ENCODE measurements around the gene ZNF19. TPM values are rescaled to one million over a fixed set of nuclear protein-coding genes. Genes with fewer than 3 reads are reported as not detected.

The ZNF19 gene
- total RNA-seq, 1 experiment from 2014 or later = 4.7 TPM

GRCh38 chr16:71491054-71491453, 1.9 kb upstream of the ZNF19 start:
- no peak overlapping the region for H2BK20ac ChIP-seq (ENCODE audit: low read depth, low read length, poor library complexity, severe bottlenecking)
- no peak for TF ChIP-seq CTCF (conservative IDR thresholded peaks at IDR 0.05)
- Mint-ChIP-seq H3K9me3 (no peaks in the 10 kb centered on the region), H3K4me3 (no peak overlapping the region), H3K27me3 (ENCODE audit: low read depth) (peaks cover 19% of the 10 kb centered on the region), H3K27ac (no peak overlapping the region), H3K36me3 (ENCODE audit: insufficient read depth in 1 of 3, low read depth in 3 of 3) (no peaks in the 10 kb centered on the region), H3K4me1 (no peaks in the 10 kb centered on the region)
- H4K8ac ChIP-seq (replicated peaks; ENCODE audit: insufficient read length, low read depth, low read length) = no peak overlapping the region
- no peaks in the 10 kb centered on the region for H3K23me2 ChIP-seq (ENCODE audit: insufficient read length, low read depth, low read length, poor library complexity, severe bottlenecking)
- no peaks in the 10 kb centered on the region for H3K4me1 ChIP-seq (ENCODE audit: insufficient read depth, low read length)
- H2BK12ac ChIP-seq (ENCODE audit: insufficient read length, low read depth, low read length) = no peak overlapping the region
- no peaks in the 10 kb centered on the region for H3K9me3 ChIP-seq (ENCODE audit: control insufficient read depth, low read depth, low read length)
- no peak overlapping the region for H2BK120ac ChIP-seq (ENCODE audit: low read depth, low read length, poor library complexity, severe bottlenecking)
- H3K27me3 ChIP-seq (ENCODE audit: insufficient read depth, low read length) = no peaks in the 10 kb centered on the region
- DNase-seq = no peak
- no peak overlapping the region for H3K27ac ChIP-seq (ENCODE audit: insufficient read length, low read depth, low read length)
- no peaks in the 10 kb centered on the region for H3K79me2 ChIP-seq (ENCODE audit: insufficient read depth, low read length)
- no peak overlapping the region for H3K18ac ChIP-seq (ENCODE audit: insufficient read length, low read depth, low read length)
- no peak overlapping the region for H3K9ac ChIP-seq (ENCODE audit: extremely low read depth, insufficient read length, low read length)
- no peaks in the 10 kb centered on the region for H3K79me1 ChIP-seq (ENCODE audit: insufficient read depth, low read depth, low read length, poor library complexity, severe bottlenecking)
- no peak overlapping the region for H3K14ac ChIP-seq (ENCODE audit: insufficient read depth, low read length)
- no peak overlapping the region for H3K56ac ChIP-seq (ENCODE audit: insufficient read length, low read depth, low read length)
- H2BK5ac ChIP-seq (ENCODE audit: insufficient read length, low read length) = no peak overlapping the region
- H4K5ac ChIP-seq (ENCODE audit: insufficient read length, low read depth, low read length) = no peak overlapping the region
- no peak overlapping the region for H3K4ac ChIP-seq (ENCODE audit: low read depth, low read length)
- no CpG with 5 or more reads among the region's 3 CpGs for WGBS (ENCODE audit: extremely low coverage, insufficient read length, low lambda C conversion rate)
- H2BK15ac ChIP-seq (ENCODE audit: low read depth, low read length) = no peak overlapping the region
- H3K4me2 ChIP-seq (ENCODE audit: insufficient read depth, insufficient read length, low read length) = no peak overlapping the region
- no peak overlapping the region for H2AFZ ChIP-seq (ENCODE audit: low read length)
- no peak overlapping the region for H2AK5ac ChIP-seq (ENCODE audit: insufficient read length, low read length)
- no peaks in the 10 kb centered on the region for H4K20me1 ChIP-seq (ENCODE audit: control insufficient read depth, insufficient read depth, insufficient read length)
- H3K23ac ChIP-seq (ENCODE audit: insufficient read length, low read depth, low read length) = no peak overlapping the region
- no peak overlapping the region for H4K91ac ChIP-seq (ENCODE audit: insufficient read length, low read depth, low read length)
- H3T11ph ChIP-seq (ENCODE audit: low read length) = no peak overlapping the region

Data from H9 (cell line).